Mononuclear cell (primary cell): ENCODE results near the gene ABCA3. TPM values are rescaled to one million over a fixed set of nuclear protein-coding genes. Genes with fewer than 3 reads are reported as not detected.

Source experiments
- H3K27me3 ChIP-seq: 2 replicates; pipeline ENCODE4 v1.6.0; 2011; ENCODE audit warnings: low read length, control low read depth; ENCODE audit not compliant: insufficient read depth
- H3K4me1 ChIP-seq: 2 replicates; pipeline ENCODE4 v1.5.1; 2011; ENCODE audit warnings: mild to moderate bottlenecking, low read length, control low read depth; ENCODE audit not compliant: insufficient read depth
- H3K4me3 ChIP-seq: 2 replicates; pipeline ENCODE4 v1.5.1; 2011; ENCODE audit warnings: mild to moderate bottlenecking, low read length, moderate library complexity
- H3K9me3 ChIP-seq: 2 replicates; pipeline ENCODE4 v1.5.1; 2011; ENCODE audit warnings: low read depth, mild to moderate bottlenecking, control low read depth, low read length
- total RNA-seq: library from RNA; depleted of rRNA; stranded (reverse); fragments of >200 nt; gene quantifications from one replicate; pipeline ENCODE4 v1.2.3, GENCODE V29; 2012

Gene ABCA3
- total RNA-seq, 1 donor, result 1.9 TPM

DNA sequence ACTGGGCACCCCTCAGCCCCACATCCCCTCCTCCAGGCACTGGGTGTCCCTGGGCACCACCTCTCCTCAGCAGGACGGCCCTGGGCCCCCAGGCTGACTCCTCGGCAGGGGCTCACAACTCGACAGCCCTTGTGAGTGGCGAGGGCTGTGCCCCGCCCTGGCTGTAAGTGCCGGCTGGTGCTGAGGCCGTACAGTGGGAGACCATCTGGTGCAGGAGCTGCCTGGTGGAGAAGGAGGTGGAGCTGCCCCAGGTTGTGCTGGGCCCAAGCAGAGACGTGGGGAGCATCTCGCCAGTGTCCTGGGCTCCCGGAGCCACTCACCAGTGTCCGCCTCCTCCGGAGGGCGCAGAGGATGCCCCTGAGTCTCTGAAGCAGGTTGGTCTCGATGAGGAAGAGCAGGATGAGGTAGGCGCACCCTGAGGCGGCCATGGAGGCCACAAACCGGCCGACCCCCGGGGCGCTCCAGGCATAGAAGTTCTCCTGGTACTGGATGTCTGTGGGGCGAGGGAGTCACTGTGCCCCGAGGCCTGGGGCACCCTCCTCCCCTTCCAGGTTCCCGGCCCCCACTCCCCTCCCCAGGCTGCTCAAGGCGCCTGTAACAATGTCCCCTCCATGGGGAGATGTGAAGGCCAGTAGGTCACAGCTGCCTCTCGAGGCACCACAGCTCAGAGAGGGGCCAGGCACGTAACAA lies 57.5 kb downstream of the ABCA3 start:
- H3K4me3 ChIP-seq, result no peak overlapping the region

DNA sequence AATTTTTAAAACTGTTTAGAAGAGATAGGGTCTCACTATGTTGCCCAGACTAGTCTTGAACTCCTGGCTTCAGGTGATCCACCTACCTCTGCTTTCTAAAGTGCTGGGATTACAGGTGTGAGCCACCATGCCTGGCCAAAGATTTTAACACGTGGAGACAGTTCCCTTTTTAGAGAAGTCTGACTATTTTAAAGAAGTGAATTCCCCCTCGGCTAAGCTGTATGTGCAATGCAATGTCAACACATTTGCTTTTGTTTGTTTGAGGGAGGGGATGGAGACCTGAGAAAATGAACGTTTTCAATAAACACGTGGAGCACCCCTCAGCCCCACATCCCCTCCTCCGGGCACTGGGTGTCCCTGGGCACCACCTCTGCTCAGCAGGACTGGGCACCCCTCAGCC lies 58.3 kb downstream of the ABCA3 start:
- Histone ChIP-seq H3K4me3 (no peak overlapping the region), H3K4me1 (no peaks in the 10 kb centered on the region), H3K27me3 (no peaks in the 10 kb centered on the region), H3K9me3 (no peaks in the 10 kb centered on the region)

More for the DNA sequence above, 57.5 kb downstream of the ABCA3 start:
- Histone ChIP-seq H3K4me1 (no peaks in the 10 kb centered on the region), H3K27me3 (no peaks in the 10 kb centered on the region), H3K9me3 (no peaks in the 10 kb centered on the region)

DNA sequence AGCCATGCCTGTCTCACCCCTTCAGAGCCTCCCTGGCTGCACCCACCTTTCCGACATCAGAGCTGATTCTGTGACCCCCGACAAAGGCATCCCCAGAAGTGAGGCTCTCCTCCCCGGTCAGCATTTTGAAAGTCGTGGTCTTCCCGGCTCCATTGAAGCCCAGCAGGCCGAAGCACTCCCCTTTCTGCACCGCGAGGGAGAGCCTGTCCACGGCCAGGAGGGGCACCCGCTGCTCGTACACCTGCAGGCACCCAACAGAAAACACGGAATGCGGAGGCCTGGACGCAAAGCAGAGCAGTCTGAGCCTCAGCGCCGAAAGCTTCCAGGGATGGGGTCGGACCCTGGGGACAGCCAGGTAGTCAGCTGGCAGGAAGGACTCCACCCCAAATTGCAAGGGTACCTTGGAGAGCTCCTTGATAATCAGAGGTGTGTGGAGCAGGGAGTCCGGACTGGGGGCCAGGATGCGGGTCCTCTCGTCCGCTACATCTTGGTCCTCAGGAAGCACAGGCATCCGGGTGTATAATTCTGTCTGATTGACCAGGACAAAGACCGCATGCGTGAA lies 59.5 kb downstream of the ABCA3 start:
- Histone ChIP-seq H3K4me3 (no peak overlapping the region), H3K27me3 (no peaks in the 10 kb centered on the region), H3K9me3 (no peaks in the 10 kb centered on the region), H3K4me1 (no peaks in the 10 kb centered on the region)

DNA sequence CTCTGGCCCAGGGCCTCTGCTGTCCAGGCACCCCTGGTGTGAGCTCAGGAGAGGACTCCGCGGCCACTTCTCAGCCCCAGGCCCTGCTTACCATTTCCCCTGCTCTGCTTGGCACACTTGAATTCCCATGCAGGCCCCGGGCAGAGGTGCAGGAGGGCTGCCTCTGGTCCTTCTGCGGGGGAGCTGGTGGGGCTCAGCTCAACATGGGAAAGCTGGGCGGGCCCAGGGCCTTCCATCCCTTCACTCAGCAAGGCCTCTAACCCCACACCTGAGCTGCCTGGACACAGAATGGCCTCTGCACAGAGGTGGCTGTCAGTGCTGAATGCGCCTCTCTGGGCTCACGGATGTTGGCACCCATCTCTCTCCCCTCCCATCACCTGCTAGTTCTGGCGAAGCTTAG lies 60.1 kb downstream of the ABCA3 start:
- no peaks in the 10 kb centered on the region for H3K27me3 ChIP-seq
- no peak overlapping the region for H3K4me3 ChIP-seq
- H3K9me3 ChIP-seq, result no peaks in the 10 kb centered on the region
- H3K4me1 ChIP-seq, result no peaks in the 10 kb centered on the region

DNA sequence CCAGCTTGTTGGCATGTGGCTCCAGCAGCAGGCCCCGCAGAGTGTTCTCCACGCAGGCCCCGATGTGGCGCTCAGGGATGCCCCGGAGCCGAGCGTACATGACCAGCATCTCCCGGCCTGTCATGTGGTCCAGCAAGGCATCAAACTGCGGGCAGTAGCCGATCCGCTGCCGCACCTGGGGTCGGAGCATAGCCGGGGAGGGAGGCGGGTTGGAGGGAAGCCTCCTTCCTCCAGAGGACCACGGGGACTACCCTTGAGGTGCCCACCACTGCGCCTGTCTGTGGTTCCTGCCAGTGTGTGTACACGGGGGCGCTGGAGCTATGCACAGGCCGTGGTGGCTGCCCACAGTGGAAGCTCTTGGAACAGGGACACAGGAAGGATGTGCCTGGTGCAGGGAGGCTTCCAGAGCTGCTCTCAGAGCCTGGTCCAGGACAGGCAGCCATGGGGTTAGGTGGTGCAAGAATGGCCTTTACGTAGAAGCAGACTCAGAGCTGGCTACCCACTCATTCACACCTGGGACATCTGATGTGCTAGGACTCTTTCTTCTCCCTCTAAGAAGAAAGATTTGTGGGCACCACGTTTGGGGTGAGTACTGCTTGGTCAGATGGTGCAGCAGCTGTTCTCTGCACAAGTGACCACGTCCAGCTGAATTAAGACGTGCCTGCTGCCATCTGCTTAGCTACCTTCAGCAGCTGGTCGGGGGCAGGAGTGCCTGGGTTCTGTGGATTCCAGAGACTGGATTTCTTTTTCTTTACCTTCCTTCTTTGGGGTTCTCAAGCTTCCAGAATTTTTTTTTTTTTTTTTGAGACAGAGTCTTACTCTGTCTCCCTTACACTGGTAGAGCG lies 61.4 kb downstream of the ABCA3 start:
- H3K4me1 ChIP-seq, result no peaks in the 10 kb centered on the region
- no peaks in the 10 kb centered on the region for H3K27me3 ChIP-seq
- no peaks in the 10 kb centered on the region for H3K9me3 ChIP-seq
- no peak overlapping the region for H3K4me3 ChIP-seq

DNA sequence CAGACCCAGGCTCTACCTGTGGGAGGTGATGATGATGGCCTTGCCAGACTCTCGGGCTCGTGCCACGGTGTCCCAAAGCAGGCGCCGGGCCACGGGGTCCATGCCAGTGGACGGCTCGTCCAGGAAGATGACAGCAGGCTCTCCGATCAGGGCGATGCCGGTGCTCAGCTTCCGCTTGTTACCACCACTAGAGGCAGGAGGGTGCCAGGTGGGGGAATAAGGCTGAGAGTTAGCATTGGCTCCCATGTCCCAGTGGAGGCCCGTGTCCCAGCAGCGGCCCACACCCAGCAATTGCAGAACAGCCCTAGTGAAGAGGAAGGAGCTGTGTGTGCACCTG lies 62.3 kb downstream of the ABCA3 start:
- no peaks in the 10 kb centered on the region for H3K9me3 ChIP-seq
- H3K4me3 ChIP-seq, result no peak overlapping the region
- H3K27me3 ChIP-seq, result no peaks in the 10 kb centered on the region
- H3K4me1 ChIP-seq, result no peaks in the 10 kb centered on the region

DNA sequence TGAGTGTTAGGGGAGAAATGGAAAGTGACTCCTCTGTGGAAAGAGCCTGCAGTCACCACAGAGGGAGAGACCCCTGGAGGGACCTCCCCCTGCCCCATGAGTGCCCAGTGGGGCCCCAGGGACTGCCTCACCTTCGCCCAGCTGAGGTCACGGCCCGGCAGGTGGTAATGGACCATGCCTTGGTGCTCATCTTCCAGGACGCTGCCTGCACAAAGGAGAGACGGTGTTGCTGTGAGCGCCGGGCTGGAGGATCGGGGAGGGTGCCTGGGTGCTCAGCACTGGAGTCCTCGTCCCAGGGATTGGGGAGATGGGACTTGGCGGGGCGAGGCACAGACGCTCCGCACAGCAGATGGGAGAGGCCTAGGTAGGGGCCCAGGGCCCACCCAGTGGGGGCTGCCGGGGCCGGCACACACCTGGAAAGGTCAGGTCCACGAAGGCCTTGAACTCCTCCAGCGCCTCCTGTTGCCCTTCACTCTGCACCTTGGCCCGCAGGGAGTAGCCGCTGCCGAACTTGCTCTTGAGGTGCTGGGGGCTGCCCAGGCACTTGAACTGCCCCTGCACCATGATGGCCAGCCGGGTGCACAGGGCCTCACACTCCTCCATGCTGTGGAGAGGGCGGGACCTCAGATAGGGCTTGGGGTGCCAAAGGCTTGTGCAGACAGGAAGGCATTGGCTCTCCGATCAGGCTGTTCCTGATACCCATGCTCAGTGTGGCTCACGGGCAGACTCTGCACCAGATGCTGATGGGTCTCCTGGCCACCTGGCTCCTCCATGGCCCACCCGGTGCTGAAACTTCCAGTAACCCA lies 62.9 kb downstream of the ABCA3 start:
- H3K4me3 ChIP-seq, result no peak overlapping the region
- H3K4me1 ChIP-seq, result no peaks in the 10 kb centered on the region
- no peaks in the 10 kb centered on the region for H3K9me3 ChIP-seq
- H3K27me3 ChIP-seq, result no peaks in the 10 kb centered on the region

DNA sequence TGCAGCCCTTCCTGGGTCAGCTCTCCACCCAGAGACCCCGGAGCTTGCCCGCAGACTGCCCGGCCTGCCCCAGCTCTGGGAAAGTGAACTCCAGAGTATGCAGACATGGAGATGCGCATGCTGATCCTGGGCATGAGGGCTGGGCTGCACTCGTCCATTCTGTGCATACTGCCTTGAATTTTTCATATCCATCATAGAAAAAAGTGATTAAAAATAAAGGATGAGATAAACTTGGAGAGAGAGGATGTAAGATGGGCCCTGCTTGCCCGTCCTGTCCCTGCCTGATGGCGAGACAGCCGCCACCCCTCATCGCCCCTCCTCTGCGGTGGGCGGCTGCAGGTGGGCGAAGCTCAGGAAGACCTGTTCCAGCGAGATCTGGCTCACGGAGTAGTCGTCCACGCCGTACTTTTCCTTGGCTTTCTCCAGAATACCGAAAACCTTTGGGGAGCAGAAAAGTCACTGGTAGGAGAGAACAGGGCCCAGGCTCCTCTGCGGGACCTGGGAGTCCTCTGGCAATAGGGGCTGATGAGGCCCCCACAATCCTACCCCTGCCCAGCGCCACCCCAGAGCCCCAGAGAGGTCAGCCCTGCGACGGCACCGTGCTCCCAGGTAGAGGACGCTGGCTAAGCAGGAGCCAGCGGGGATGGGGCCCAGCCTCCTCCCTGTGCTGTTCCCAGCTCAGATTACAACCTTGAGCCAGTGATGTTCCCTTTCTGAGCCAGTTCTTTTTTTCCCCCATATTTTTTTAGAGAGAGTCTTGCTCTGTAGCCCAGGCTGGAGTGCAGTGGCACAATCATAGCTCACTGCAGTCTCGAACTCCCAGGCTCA lies 63.9 kb downstream of the ABCA3 start:
- Histone ChIP-seq H3K4me3 (no peak overlapping the region), H3K9me3 (no peaks in the 10 kb centered on the region), H3K27me3 (no peaks in the 10 kb centered on the region), H3K4me1 (peaks cover 6% of the 10 kb centered on the region)

DNA sequence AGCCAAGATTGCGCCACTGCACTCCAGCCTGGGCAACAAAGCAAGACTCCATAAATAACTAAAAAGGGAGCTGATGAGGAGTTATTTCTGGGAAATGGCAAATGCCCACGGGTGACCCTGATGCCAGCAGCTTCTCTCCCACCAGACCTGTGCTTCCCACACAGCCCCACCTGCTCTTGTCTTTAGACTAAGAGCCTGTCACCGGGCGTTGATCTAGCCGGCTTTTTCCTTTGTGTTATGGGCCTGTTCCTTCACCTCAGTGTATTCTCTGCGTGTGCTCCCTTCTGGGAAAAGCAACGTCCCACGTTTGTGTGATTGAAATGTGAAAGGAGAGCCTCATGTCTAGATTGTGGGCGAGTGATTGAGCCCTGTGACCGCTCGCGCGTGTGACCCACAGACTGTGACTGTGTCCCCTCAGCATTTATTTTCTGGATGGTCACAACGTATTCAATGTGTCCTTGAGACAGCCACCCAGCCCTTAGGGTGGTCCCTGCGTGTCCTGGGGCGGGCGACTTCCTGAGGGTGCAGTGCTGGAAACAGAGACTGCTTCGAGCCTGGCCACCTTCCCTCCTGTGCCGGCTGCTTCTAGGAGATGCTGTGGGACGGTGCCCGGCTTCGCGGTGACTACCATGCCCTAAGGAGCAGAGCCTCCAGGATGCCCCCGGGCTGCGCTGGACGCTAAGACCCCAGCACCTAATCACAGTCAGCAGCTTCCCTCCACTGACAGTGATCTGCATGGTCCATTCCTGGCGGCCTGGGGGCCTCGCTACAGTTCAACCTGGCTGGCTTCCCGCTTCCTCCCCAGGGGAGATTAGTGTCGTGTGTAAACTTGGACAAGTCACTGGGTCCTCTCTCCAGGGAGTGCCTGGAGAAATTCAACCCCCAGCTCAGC lies 64.8 kb downstream of the ABCA3 start:
- H3K27me3 ChIP-seq, result no peaks in the 10 kb centered on the region

DNA sequence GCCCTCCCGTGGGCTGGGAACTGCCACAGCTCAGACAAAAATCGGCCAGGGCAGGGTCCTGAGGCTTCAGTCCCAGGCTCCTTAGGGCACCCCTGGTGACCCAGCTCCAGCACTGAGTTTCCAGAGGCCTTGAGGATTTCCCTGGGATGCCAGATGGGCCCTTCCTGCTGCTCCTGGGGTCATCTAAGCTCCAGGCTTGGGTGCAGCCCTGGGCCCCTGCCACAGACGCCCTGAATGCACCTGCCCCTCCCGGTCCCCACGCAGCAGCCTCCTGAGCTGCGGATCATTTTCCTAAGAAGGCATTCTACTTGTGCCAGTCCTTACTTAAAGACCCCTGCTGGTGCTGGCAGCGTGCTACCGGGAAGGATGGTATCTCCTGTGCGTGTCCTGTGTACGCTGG lies 66.6 kb downstream of the ABCA3 start:
- Histone ChIP-seq H3K9me3 (no peaks in the 10 kb centered on the region), H3K27me3 (no peaks in the 10 kb centered on the region), H3K4me1 (peaks cover 16% of the 10 kb centered on the region), H3K4me3 (no peak overlapping the region)

More for the DNA sequence above, 64.8 kb downstream of the ABCA3 start:
- Histone ChIP-seq H3K4me3 (no peak overlapping the region), H3K9me3 (no peaks in the 10 kb centered on the region), H3K4me1 (peaks cover 6% of the 10 kb centered on the region)

DNA sequence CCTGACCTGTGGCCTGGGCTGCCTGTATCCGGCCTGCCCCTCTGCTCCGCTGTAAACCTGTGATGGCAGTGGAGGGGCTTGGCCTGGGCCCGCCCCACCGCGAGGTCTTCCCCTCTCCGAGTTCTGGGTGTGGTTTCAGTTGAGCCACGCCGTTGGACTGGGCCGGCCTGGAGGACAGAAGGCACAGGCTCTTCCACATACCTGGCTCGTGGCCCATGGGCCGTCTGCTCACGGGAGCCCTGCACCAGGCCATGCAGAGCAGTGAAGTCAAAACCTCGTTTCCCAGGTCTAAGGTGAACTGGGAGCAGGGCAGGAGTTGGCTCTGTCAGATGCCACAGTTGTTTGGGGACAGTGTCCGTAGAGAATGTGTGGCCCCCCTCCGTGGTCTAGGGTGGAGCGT lies 67.0 kb downstream of the ABCA3 start:
- no peak overlapping the region for H3K4me3 ChIP-seq
- H3K4me1 ChIP-seq, result peaks cover 19% of the 10 kb centered on the region
- H3K9me3 ChIP-seq, result no peaks in the 10 kb centered on the region

DNA sequence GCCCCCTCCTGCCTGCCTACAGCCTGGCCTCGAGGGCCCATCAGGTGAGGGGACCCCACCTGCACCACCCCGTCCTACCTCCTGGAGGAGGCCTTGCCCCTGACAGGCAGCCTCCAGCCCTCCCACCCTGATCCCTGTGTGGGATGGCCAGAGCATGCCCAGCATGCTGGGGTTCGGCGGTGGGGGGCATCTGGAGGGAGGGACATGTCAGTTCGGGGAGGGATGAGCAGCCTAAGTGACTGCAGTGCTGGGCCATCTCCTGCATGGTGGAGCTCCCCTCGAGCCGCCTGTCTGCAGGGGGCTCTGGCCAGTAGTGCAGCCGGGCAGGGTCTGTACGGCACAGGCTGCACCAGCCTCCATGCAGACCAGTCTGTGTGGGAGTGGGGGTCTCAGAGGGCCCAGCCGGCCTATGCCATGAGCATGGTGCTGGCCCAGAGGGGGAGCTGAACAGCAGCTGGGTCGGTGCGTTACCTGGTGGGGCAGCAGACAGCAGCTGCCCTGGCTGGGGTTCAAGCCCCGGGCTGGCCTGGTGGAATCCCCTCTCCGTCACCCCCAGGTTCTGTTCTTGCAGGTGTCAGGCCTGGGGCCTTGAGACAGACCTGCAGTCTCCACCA lies 68.6 kb downstream of the ABCA3 start:
- H3K27me3 ChIP-seq, result no peaks in the 10 kb centered on the region
- H3K4me1 ChIP-seq, result peaks cover 21% of the 10 kb centered on the region
- H3K9me3 ChIP-seq, result no peaks in the 10 kb centered on the region
- H3K4me3 ChIP-seq, result no peak overlapping the region

More for the DNA sequence above, 67.0 kb downstream of the ABCA3 start:
- H3K27me3 ChIP-seq, result no peaks in the 10 kb centered on the region
